H54 (cell line): ENCODE measurements around the gene APOH.
A peak's percentile ranks its signal among the peaks of the same experiment; 100 is the strongest.

Experiments used
- DNase-seq: peaks from one replicate; pipeline ENCODE4 v3.0.0; 2011; ENCODE audit warnings: low spot score, mixed read lengths; ENCODE audit not compliant: insufficient read length
- FAIRE-seq: peaks from 3 replicates; lab custom pipeline; 2011; peaks lifted over from hg19 to GRCh38; lab: Jason Lieb, UNC
- POLR2A ChIP-seq: IDR thresholded peaks from 2 replicates; pipeline ENCODE4 v1.6.1; 2011; ENCODE audit warnings: low read depth, mild to moderate bottlenecking, low read length

The APOH gene

GRCh38 chr17:66227212-66228045 is 1.8 kb downstream of the APOH start:
- DNase-seq, result no peak
- peak; percentile 15 for FAIRE-seq
- TF ChIP-seq POLR2A, result no peak

GRCh38 chr17:66222798-66223350 is 6.3 kb downstream of the APOH start:
- no peak for TF ChIP-seq POLR2A
- DNase-seq, result no peak
- FAIRE-seq, result no peak

- no peak for FAIRE-seq
- TF ChIP-seq POLR2A, result no peak
- no peak for DNase-seq
Observed at GRCh38 chr17:66221755-66222530, 7.3 kb downstream of the APOH start.

GRCh38 chr17:66221343-66221742 is 7.9 kb downstream of the APOH start:
- TF ChIP-seq POLR2A, result no peak
- FAIRE-seq (no peak), DNase-seq (no peak)

GRCh38 chr17:66220079-66220835 is 9.0 kb downstream of the APOH start:
- DNase-seq, result no peak
- FAIRE-seq, result no peak
- TF ChIP-seq POLR2A, result no peak

GRCh38 chr17:66215529-66215911 is 13.7 kb downstream of the APOH start:
- no peak for TF ChIP-seq POLR2A
- no peak for DNase-seq
- FAIRE-seq, result no peak

- no peak for TF ChIP-seq POLR2A
- DNase-seq (no peak), FAIRE-seq (no peak)
Observed at GRCh38 chr17:66214884-66215528, 14.2 kb downstream of the APOH start.

GRCh38 chr17:66211047-66211810 is 18.0 kb downstream of the APOH start:
- no peak for DNase-seq
- FAIRE-seq, result no peak
- TF ChIP-seq POLR2A, result no peak

GRCh38 chr17:66210208-66210574 is 19.0 kb downstream of the APOH start:
- TF ChIP-seq POLR2A, result no peak
- FAIRE-seq, result no peak
- no peak for DNase-seq

GRCh38 chr17:66207936-66208335 is 21.3 kb downstream of the APOH start:
- no peak for DNase-seq
- no peak for FAIRE-seq

GRCh38 chr17:66203274-66204015 is 25.8 kb downstream of the APOH start:
- no peak for TF ChIP-seq POLR2A
- DNase-seq, result no peak
- FAIRE-seq, result no peak

More at GRCh38 chr17:66207936-66208335, 21.3 kb downstream of the APOH start:
- TF ChIP-seq POLR2A, result no peak

GRCh38 chr17:66200685-66201092 is 28.5 kb downstream of the APOH start:
- TF ChIP-seq POLR2A, result no peak
- DNase-seq (peak; percentile 50), FAIRE-seq (peak; percentile 88)
